Activated CD8-positive, alpha-beta T cell treated with anti-CD3 and anti-CD28 coated beads, Interleukin-2, amount 10 ng/mL, durations not matched to agents 7 days and 5 days (primary cell): ENCODE results near the gene TBC1D19. TPM values are rescaled to one million over a fixed set of nuclear protein-coding genes. Genes with fewer than 3 reads are reported as not detected.

Experiments used
- total RNA-seq, 2 experiments: library from RNA; stranded (reverse); gene quantifications; one replicate each; pipeline ENCODE4 v1.2.3, GENCODE V29; 2021

Gene TBC1D19
- total RNA-seq, 2 experiments from 2014 or later: 4.7 to 5.7 TPM

Other genes with a start within 250 kb of the TBC1D19 start
- not detected for gene CCKAR, start 93.6 kb upstream of the TBC1D19 start, total RNA-seq